Gastrocnemius medialis (tissue), 4 donors: ENCODE measurements around the gene SMC1A. TPM values are rescaled to one million over a fixed set of nuclear protein-coding genes. Genes with fewer than 3 reads are reported as not detected.

ENCODE experiments used
- ATAC-seq, 2 donors: fragments of 150-250 bp; one replicate each; pipeline ENCODE4 v1.9.1; 2016
- DNase-seq, 2 donors: peaks; one replicate each; pipeline ENCODE4 v3.0.0-alpha.2; 2019
- H3K27ac ChIP-seq, 4 donors: fragments of 200-600 bp; sonication (generic); 1 replicate in 1 of 4; 2 replicates in 3 of 4; pipeline ENCODE4 v1.5.1; 2016 to 2018; ENCODE audit warnings: mild to moderate bottlenecking in 2 of 4, moderate library complexity in 1 of 4
- H3K27me3 ChIP-seq, 3 donors: fragments of 200-600 bp; sonication (generic) in 2 of 3; 1 replicate in 1 of 3; 2 replicates in 2 of 3; pipeline versions ENCODE4 v1.5.1 to v1.6.0; 2016 to 2019; ENCODE audit warnings: mild to moderate bottlenecking in 1 of 3, moderate library complexity in 1 of 3
- H3K36me3 ChIP-seq, 2 donors: fragments of 200-600 bp; sonication (generic) in 1 of 2; one replicate each; pipeline ENCODE4 v1.5.1; 2017 to 2018
- H3K4me1 ChIP-seq, 2 donors: fragments of 200-600 bp; sonication (generic) in 1 of 2; one replicate each; pipeline ENCODE4 v1.5.1; 2016 to 2017; ENCODE audit warnings: mild to moderate bottlenecking in 2 of 2
- H3K4me3 ChIP-seq, 4 donors: fragments of 200-600 bp; sonication (generic) in 3 of 4; 1 replicate in 1 of 4; 2 replicates in 3 of 4; pipeline ENCODE4 v1.5.1; 2016 to 2019; ENCODE audit warnings: mild to moderate bottlenecking in 2 of 4
- H3K9me3 ChIP-seq, 3 donors: fragments of 200-600 bp; sonication (generic) in 2 of 3; 1 replicate in 1 of 3; 2 replicates in 2 of 3; pipeline ENCODE4 v1.5.1; 2016 to 2019
- POLR2A ChIP-seq, 2 donors: fragments of 450-650 bp; IDR thresholded peaks; one replicate each; pipeline ENCODE4 v1.6.1; 2017; ENCODE audit warnings: antibody characterized with exemption in 2 of 2, mild to moderate bottlenecking in 2 of 2, moderate library complexity in 2 of 2
- in situ Hi-C, 4 donors: fragments of 200-750 bp; cut with MboI; loops; one replicate each; pipeline versions ENCODE4 v1.15.0 to v1.8.0; 2017; ENCODE audit warnings: low sequenced_read_pairs in 4 of 4
- intact Hi-C: fragments of 100-400 bp; cut with DNase I; formaldehyde crosslinking; loops from one replicate; pipeline ENCODE4 v1.15.1; 2023; ENCODE audit warnings: low total_unique reads
- total RNA-seq, 4 donors: library from RNA; depleted of rRNA; stranded (reverse); fragments of >200 nt; gene quantifications; one replicate each; pipeline versions ENCODE4 v1.1.0 to v1.2.3, GENCODE V29; 2016
- TF ChIP-seq, protein P1 (sequence below), 5 experiments: fragments of 450-650 bp in 3 of 5; fragments of 200-600 bp in 2 of 5; sonication (generic) in 2 of 5; IDR thresholded peaks in 4 of 5; conservative IDR thresholded peaks in 1 of 5; 1 replicate in 4 of 5; 2 replicates in 1 of 5; pipeline ENCODE4 v1.5.1; 2016 to 2019; ENCODE audit warnings: antibody characterized with exemption in 5 of 5, mild to moderate bottlenecking in 3 of 5, moderate library complexity in 3 of 5

SMC1A gene
- total RNA-seq, 4 donors from 2014 or later: 12.9 to 23.5 (median 17.1) TPM

DNA sequence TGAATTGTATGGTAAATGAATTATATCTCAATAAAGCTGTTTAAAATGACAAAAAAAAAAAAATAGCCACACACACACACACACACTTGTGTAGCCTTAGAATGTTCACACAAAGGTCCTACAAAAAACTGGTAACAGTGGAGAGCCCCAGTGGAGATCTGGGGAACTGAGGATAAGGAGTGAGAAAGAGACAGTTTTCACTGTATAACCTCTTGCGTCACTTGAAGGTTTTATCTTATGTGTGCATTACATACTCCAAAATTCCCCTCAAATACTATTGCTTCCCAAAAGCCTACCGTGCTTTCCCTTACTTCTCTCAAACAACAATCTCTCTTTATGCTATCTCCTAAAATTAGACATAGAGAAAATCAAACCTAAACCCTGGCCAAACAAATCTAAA lies 67.8 kb downstream of the SMC1A start:
- no peaks in the 10 kb centered on the region for H3K36me3 ChIP-seq
- no peak overlapping the region for H3K27ac ChIP-seq
- no peak overlapping the region for H3K4me3 ChIP-seq
- intact Hi-C loops (no loop called here), in situ Hi-C loops (no loop called here)
- no peaks in the 10 kb centered on the region for H3K4me1 ChIP-seq
- TF ChIP-seq, protein P1, sequence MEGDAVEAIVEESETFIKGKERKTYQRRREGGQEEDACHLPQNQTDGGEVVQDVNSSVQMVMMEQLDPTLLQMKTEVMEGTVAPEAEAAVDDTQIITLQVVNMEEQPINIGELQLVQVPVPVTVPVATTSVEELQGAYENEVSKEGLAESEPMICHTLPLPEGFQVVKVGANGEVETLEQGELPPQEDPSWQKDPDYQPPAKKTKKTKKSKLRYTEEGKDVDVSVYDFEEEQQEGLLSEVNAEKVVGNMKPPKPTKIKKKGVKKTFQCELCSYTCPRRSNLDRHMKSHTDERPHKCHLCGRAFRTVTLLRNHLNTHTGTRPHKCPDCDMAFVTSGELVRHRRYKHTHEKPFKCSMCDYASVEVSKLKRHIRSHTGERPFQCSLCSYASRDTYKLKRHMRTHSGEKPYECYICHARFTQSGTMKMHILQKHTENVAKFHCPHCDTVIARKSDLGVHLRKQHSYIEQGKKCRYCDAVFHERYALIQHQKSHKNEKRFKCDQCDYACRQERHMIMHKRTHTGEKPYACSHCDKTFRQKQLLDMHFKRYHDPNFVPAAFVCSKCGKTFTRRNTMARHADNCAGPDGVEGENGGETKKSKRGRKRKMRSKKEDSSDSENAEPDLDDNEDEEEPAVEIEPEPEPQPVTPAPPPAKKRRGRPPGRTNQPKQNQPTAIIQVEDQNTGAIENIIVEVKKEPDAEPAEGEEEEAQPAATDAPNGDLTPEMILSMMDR (IDR thresholded peaks at IDR 0.05 in 4 of 5, conservative IDR thresholded peaks at IDR 0.05 in 1 of 5): no peak
- TF ChIP-seq POLR2A (IDR thresholded peaks at IDR 0.05): no peak
- DNase-seq: no peak
- H3K9me3 ChIP-seq: no peaks in the 10 kb centered on the region
- no peak for ATAC-seq
- H3K27me3 ChIP-seq: peaks cover 0 to 10% (median 0%) of the 10 kb centered on the region in 3 donors

DNA sequence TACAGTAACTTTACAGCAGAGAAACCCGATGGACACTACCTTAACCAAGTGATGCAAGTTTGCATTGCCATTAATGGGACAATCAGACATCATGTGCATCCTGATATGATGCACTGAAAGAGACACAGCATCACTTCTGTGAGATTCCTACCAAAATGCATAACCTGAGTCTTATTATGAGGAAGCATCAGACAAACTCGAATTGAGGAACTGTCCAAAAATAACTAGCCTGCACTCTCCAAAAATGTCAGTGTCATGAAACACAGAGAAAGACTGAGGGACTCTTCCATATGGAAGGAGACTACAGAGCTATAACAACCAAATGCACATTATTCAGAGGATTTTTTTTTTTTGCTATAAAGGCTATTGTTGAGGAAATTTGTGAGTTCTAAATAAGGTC lies 74.5 kb downstream of the SMC1A start:
- no peak for ATAC-seq
- H3K36me3 ChIP-seq: no peaks in the 10 kb centered on the region
- H3K4me3 ChIP-seq: no peak overlapping the region
- no peaks in the 10 kb centered on the region for H3K9me3 ChIP-seq
- no peak for TF ChIP-seq POLR2A (IDR thresholded peaks at IDR 0.05)
- TF ChIP-seq, protein P1 (IDR thresholded peaks at IDR 0.05 in 4 of 5, conservative IDR thresholded peaks at IDR 0.05 in 1 of 5): no peak
- H3K27me3 ChIP-seq: peaks cover 0 to 3% (median 0%) of the 10 kb centered on the region in 3 donors
- no peak for DNase-seq
- H3K27ac ChIP-seq: no peak overlapping the region
- in situ Hi-C loops: no loop called here
- H3K4me1 ChIP-seq: no peaks in the 10 kb centered on the region
- intact Hi-C loops: no loop called here

DNA sequence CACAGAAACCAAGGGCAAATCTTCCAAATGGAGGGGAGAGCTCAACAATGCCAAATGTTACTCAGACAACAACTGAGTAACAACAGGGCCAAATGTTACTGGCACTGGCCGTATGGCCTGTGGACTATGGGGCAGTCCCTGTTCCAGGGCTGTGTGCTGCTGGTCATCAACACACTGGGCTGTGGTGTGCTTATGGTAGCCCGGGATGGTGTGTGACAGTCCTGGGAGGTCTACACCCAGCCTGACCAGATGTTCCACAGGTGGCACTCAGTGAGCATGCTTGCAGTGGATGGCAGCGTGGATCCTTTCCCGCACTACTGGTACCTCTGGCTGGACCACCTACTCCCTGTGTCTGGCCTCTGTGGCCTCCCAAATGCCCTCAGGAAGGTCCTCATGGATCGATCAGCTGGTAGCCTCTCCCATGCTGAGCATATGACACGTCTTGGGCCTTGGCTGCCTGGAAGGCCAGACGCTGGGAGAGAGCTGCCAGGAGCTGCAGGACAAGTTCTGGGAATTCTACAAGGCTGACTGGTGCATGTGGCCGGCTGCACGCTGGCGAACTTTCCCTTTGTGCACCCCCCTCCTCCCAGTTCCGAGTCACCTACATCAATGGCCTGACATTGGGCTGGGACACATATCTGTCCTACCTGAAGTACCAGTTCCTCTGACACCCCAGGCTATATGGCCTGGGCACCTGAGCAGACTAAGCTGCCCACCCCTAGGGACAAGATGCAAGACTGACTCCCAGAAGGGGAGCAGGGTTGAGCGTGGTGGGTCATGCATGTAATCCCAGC lies 81.4 kb downstream of the SMC1A start:
- DNase-seq (no peak), ATAC-seq (no peak)
- Histone ChIP-seq H3K27me3 (peaks cover 0 to 4% (median 0%) of the 10 kb centered on the region in 3 donors), H3K27ac (no peak overlapping the region), H3K36me3 (no peaks in the 10 kb centered on the region), H3K9me3 (no peaks in the 10 kb centered on the region), H3K4me3 (no peak overlapping the region), H3K4me1 (no peaks in the 10 kb centered on the region)
- no peak for TF ChIP-seq POLR2A (IDR thresholded peaks at IDR 0.05)
- TF ChIP-seq, protein P1 (IDR thresholded peaks at IDR 0.05 in 4 of 5, conservative IDR thresholded peaks at IDR 0.05 in 1 of 5): no peak
- intact Hi-C loops: no loop called here
- in situ Hi-C loops: no loop called here

DNA sequence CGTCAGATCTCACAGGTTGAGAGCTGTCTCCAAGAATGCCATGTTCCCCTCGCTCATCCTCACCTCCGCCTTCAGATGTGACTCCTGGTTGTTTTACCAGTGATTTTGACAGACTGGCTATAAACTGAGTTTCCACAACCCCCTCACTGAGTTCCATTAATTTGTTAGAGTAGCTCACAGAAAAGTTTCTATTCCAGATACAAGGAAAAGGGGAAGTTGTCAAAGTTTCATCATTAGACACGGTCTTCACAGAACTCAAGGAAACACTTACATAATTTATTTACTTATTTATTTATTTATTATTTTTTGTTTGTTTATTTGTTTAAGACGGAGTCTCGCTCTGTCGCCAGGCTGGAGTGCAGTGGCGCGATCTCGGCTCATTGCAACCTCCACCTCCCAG lies 85.4 kb downstream of the SMC1A start:
- ATAC-seq (no peak), DNase-seq (no peak)
- H3K27me3 ChIP-seq: peaks cover 0 to 7% (median 0%) of the 10 kb centered on the region in 3 donors
- no peaks in the 10 kb centered on the region for H3K9me3 ChIP-seq
- no peak overlapping the region for H3K27ac ChIP-seq
- H3K36me3 ChIP-seq: no peaks in the 10 kb centered on the region
- intact Hi-C loops (no loop called here), in situ Hi-C loops (no loop called here)
- no peaks in the 10 kb centered on the region for H3K4me1 ChIP-seq
- no peak overlapping the region for H3K4me3 ChIP-seq
- TF ChIP-seq POLR2A (IDR thresholded peaks at IDR 0.05): no peak
- TF ChIP-seq, protein P1 (IDR thresholded peaks at IDR 0.05 in 4 of 5, conservative IDR thresholded peaks at IDR 0.05 in 1 of 5): no peak
